ENCODE data around the gene ADORA1. TPM values are rescaled to one million over a fixed set of nuclear protein-coding genes. Genes with fewer than 3 reads are reported as not detected.

The ADORA1 gene
- total and polyA plus RNA-seq, 2 donors (not counting 3 experiments of a cell fraction or from before 2014, with no cell fraction given), result 0.15 TPM; not detected in 1

DNA sequence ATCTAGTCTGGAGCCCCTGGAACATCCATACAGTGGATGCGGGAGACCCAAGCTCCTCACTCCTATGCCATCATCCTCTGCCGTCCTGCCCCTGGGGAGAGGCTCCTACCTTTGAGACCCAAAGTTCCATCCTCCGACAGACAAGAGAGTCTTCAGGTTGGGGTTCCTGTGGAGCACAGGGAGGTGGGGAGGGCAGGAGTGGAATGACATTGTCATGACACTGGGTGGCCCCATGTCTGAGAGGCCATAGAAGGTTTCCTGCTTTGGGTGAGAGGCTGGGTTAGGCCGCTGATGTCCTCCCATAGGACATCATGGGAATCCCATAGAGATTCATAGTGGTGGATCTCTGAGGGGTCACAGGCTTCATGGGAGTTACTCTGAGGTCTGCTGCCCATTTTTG, 56.9 kb downstream of the ADORA1 start:
- DNase-seq (ENCODE audit: low read depth, low spot score) (no peak), FAIRE-seq (no peak)
- peaks cover 13 to 15% of the 10 kb centered on the region in 2 experiments for H3K27me3 ChIP-seq (ENCODE audit: control insufficient read depth in 2 of 2, insufficient read depth in 2 of 2, low read length in 2 of 2)
- H3K79me2 ChIP-seq (ENCODE audit: control insufficient read depth, insufficient read depth, low read length), result no peaks in the 10 kb centered on the region
- no peak overlapping the region for H3K4me3 ChIP-seq (replicated peaks in 1 of 3; ENCODE audit: insufficient read depth in 1 of 3, low read depth in 1 of 3, low read length in 3 of 3)
- H3K9me1 ChIP-seq (replicated peaks; ENCODE audit: control insufficient read depth, extremely low read depth, insufficient read depth, low read length), result no peaks in the 10 kb centered on the region
- H3K36me3 ChIP-seq (ENCODE audit: control insufficient read depth in 2 of 2, extremely low read depth in 1 of 2, insufficient read depth in 2 of 2, low read length in 2 of 2), result no peaks in the 10 kb centered on the region
- intact Hi-C loops (cut with micrococcal nuclease), result no loop called here
- no peak overlapping the region for H2AFZ ChIP-seq (ENCODE audit: low read depth, low read length)
- no TSS peak for BruUV-seq (replicated peaks)
- H3K9ac ChIP-seq (replicated peaks; ENCODE audit: extremely low read depth, insufficient read depth, low read length), result no peak overlapping the region
- no peak overlapping the region for H3K27ac ChIP-seq (ENCODE audit: insufficient read depth, low read depth, low read length)
- H3K9me3 ChIP-seq (replicated peaks; ENCODE audit: control insufficient read depth, insufficient read depth, low read length), result no peaks in the 10 kb centered on the region
- H3K4me1 ChIP-seq (ENCODE audit: control insufficient read depth, extremely low read depth, insufficient read depth, low read length), result no peaks in the 10 kb centered on the region
- dilution Hi-C loops (cut with MboI; ENCODE audit: extremely low pct_ligation_motif_present, low sequenced_read_pairs), result no loop called here
- no peak overlapping the region for H3K4me2 ChIP-seq (ENCODE audit: insufficient read depth, low read length)
- no peaks in the 10 kb centered on the region for H4K20me1 ChIP-seq (replicated peaks; ENCODE audit: control insufficient read depth, extremely low read depth, insufficient read depth, low read length)
- ChIA-PET POLR2A (no interaction called here), CTCF (interaction anchor here (1.0 to 2.7 kb wide), 3 partner anchors 12 to 145 kb away, joined by 3 to 9 read pairs (median 8); no protein-coding TSS in a partner anchor)
- TF ChIP-seq, protein P1, sequence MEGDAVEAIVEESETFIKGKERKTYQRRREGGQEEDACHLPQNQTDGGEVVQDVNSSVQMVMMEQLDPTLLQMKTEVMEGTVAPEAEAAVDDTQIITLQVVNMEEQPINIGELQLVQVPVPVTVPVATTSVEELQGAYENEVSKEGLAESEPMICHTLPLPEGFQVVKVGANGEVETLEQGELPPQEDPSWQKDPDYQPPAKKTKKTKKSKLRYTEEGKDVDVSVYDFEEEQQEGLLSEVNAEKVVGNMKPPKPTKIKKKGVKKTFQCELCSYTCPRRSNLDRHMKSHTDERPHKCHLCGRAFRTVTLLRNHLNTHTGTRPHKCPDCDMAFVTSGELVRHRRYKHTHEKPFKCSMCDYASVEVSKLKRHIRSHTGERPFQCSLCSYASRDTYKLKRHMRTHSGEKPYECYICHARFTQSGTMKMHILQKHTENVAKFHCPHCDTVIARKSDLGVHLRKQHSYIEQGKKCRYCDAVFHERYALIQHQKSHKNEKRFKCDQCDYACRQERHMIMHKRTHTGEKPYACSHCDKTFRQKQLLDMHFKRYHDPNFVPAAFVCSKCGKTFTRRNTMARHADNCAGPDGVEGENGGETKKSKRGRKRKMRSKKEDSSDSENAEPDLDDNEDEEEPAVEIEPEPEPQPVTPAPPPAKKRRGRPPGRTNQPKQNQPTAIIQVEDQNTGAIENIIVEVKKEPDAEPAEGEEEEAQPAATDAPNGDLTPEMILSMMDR (IDR thresholded peaks at IDR 0.05; ENCODE audit: extremely low read depth in 1 of 2, insufficient read depth in 1 of 2, low read depth in 1 of 2, low read length in 2 of 2), result no peak
- no peak for TF ChIP-seq MAX (IDR thresholded peaks at IDR 0.05; ENCODE audit: insufficient read depth, insufficient read length)
- TF ChIP-seq MYC (IDR thresholded peaks at IDR 0.05; ENCODE audit: low read depth, low read length), result no peak
- TF ChIP-seq POLR2A (IDR thresholded peaks at IDR 0.05; ENCODE audit: low read depth, low read length), result no peak
- no peak for TF ChIP-seq POLR2AphosphoS5 (IDR thresholded peaks at IDR 0.05; ENCODE audit: insufficient read depth, low read depth, low read length)
- no peak for TF ChIP-seq FOS (IDR thresholded peaks at IDR 0.05; ENCODE audit: borderline replicate concordance, insufficient read depth, low read length)
- no peak for TF ChIP-seq JUN (IDR thresholded peaks at IDR 0.05; ENCODE audit: borderline replicate concordance, insufficient read depth, insufficient read length, low read depth)
- no peak for TF ChIP-seq EZH2 (IDR thresholded peaks at IDR 0.05; ENCODE audit: borderline replicate concordance, low read depth, low read length, severe bottlenecking)
- TF ChIP-seq GATA2 (IDR thresholded peaks at IDR 0.05; ENCODE audit: insufficient read depth, insufficient read length, low read depth, low read length), result no peak
